ENCODE measurements around the gene TOX2.

The TOX2 gene

GRCh38 chr20:44109951-44110361 lies 195.3 kb downstream of the TOX2 start:
- DNase-seq = no peak

GRCh38 chr20:44110816-44111568 lies 196.3 kb downstream of the TOX2 start:
- DNase-seq = no peak

- peak; percentile 74 for DNase-seq
These were observed 197.2 kb downstream of the TOX2 start for GRCh38 chr20:44111712-44112335.

- no peak for DNase-seq
These were observed 197.8 kb downstream of the TOX2 start for GRCh38 chr20:44112456-44112855.

- no peak for DNase-seq
These were observed 198.4 kb downstream of the TOX2 start for GRCh38 chr20:44112889-44113617.

- no peak for DNase-seq
These were observed 199.1 kb downstream of the TOX2 start for GRCh38 chr20:44113618-44114376.

GRCh38 chr20:44115181-44115580 lies 200.5 kb downstream of the TOX2 start:
- no peak for DNase-seq

GRCh38 chr20:44115762-44116644 lies 201.4 kb downstream of the TOX2 start:
- DNase-seq = no peak

- DNase-seq = no peak
These were observed 202.9 kb downstream of the TOX2 start for GRCh38 chr20:44117296-44118184.

- no peak for DNase-seq
These were observed 203.8 kb downstream of the TOX2 start for GRCh38 chr20:44118185-44119033.
